C4-2B (cell line): ENCODE data around the gene C1QTNF9.
"Not testable (repeated sequence)": the region's sequence is repeated elsewhere in the genome, so short reads cannot be mapped to it uniquely, and the experiment has no call there.

Experiments
- H3K27ac ChIP-seq: fragments of 450-650 bp; 2 replicates; pipeline ENCODE4 v1.5.1; 2017
- CTCF ChIP-seq: fragments of 450-650 bp; conservative IDR thresholded peaks from 2 replicates; pipeline ENCODE4 v1.5.1; 2017; ENCODE audit warnings: mild to moderate bottlenecking
- ZFX ChIP-seq: fragments of 450-650 bp; IDR thresholded peaks from 2 replicates; pipeline ENCODE4 v1.6.1; 2017

Gene C1QTNF9

GRCh38 chr13:24309300-24309699 lies at the start of gene C1QTNF9:
Gene C1QTNF9, plus strand, starts transcription at chr13:24309580. Its CDS starts 6,424 bp downstream, at chr13:24316004.
- not testable (repeated sequence) for H3K27ac ChIP-seq

- no peak overlapping the region for H3K27ac ChIP-seq
- TF ChIP-seq CTCF (no peak), ZFX (no peak)
Measured at GRCh38 chr13:24261566-24261965, 47.8 kb upstream of the C1QTNF9 start.

GRCh38 chr13:24263632-24264031 lies 45.7 kb upstream of the C1QTNF9 start:
- no peak overlapping the region for H3K27ac ChIP-seq
- no peak for TF ChIP-seq CTCF
- no peak for TF ChIP-seq ZFX

- no peak overlapping the region for H3K27ac ChIP-seq
- no peak for TF ChIP-seq CTCF
- no peak for TF ChIP-seq ZFX
Measured at GRCh38 chr13:24264976-24265375, 44.4 kb upstream of the C1QTNF9 start.

GRCh38 chr13:24265453-24265852 lies 43.9 kb upstream of the C1QTNF9 start:
- TF ChIP-seq ZFX (no peak), CTCF (no peak)
- no peak overlapping the region for H3K27ac ChIP-seq

- H3K27ac ChIP-seq, result no peak overlapping the region
- TF ChIP-seq ZFX (no peak), CTCF (no peak)
Measured at GRCh38 chr13:24267274-24267673, 42.1 kb upstream of the C1QTNF9 start.

GRCh38 chr13:24267801-24268200 lies 41.6 kb upstream of the C1QTNF9 start:
- H3K27ac ChIP-seq, result no peak overlapping the region
- no peak for TF ChIP-seq ZFX
- no peak for TF ChIP-seq CTCF

GRCh38 chr13:24269821-24270220 lies 39.6 kb upstream of the C1QTNF9 start:
- H3K27ac ChIP-seq, result no peak overlapping the region
- TF ChIP-seq ZFX (no peak), CTCF (no peak)
